Body of pancreas (tissue), 4 donors: ENCODE measurements around the gene CSRP3.

ENCODE experiments used
- POLR2A ChIP-seq, 3 donors: fragments of 450-650 bp; IDR thresholded peaks; one replicate each; pipeline ENCODE4 v1.6.1; 2016; ENCODE audit warnings: antibody characterized with exemption in 3 of 3, mild to moderate bottlenecking in 2 of 3
- TF ChIP-seq, protein P1 (sequence below), 7 experiments: fragments of 450-650 bp in 4 of 7; fragments of 200-600 bp in 3 of 7; sonication (generic) in 3 of 7; IDR thresholded peaks; one replicate each; pipeline ENCODE4 v1.5.1; 2016 to 2019; ENCODE audit warnings: antibody characterized with exemption in 7 of 7

DNA sequence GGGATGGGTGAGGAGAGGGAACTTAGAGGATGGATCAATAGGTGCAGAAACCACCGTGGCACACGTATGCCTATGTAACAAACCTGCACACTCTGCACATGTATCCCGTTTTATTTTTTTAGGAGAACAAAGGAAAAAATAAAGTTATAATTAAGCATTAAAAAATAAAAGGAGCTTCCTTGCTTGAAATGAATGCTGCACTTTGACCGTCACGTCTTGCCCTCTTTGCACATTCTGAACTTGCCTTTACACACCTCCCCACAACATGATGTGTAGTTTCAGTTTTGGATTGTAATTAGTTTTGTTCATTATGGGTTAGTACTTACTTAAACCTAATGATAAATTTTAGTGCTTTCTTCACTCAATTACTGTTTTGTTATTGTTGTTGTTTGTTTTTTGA lies 3.1 kb upstream of the CSRP3 start:
- TF ChIP-seq, protein P1, sequence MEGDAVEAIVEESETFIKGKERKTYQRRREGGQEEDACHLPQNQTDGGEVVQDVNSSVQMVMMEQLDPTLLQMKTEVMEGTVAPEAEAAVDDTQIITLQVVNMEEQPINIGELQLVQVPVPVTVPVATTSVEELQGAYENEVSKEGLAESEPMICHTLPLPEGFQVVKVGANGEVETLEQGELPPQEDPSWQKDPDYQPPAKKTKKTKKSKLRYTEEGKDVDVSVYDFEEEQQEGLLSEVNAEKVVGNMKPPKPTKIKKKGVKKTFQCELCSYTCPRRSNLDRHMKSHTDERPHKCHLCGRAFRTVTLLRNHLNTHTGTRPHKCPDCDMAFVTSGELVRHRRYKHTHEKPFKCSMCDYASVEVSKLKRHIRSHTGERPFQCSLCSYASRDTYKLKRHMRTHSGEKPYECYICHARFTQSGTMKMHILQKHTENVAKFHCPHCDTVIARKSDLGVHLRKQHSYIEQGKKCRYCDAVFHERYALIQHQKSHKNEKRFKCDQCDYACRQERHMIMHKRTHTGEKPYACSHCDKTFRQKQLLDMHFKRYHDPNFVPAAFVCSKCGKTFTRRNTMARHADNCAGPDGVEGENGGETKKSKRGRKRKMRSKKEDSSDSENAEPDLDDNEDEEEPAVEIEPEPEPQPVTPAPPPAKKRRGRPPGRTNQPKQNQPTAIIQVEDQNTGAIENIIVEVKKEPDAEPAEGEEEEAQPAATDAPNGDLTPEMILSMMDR (IDR thresholded peaks at IDR 0.05): no peak
- no peak for TF ChIP-seq POLR2A (IDR thresholded peaks at IDR 0.05)
